ENCODE data around the gene QSOX1.

DNA sequence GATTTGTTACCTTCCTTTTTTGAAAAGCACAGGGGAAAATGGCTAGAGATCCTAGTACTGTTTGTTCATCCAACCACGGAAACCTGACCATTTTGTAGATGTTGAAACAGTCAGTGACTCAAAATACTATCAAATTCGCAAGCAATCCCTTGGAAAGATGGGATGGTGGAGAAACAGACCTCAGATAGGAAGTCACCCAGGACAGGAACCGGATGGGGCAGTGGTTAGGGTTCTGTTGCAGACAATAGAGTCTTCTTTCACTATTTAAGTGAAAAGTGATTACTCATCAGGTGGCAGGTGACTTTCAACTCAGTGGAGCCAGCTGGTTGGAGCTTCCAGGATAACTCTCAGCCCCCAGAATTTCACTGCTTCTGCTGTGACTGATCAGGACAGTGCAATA, 92.4 kb downstream of the QSOX1 start:
- TF ChIP-seq, protein P1, sequence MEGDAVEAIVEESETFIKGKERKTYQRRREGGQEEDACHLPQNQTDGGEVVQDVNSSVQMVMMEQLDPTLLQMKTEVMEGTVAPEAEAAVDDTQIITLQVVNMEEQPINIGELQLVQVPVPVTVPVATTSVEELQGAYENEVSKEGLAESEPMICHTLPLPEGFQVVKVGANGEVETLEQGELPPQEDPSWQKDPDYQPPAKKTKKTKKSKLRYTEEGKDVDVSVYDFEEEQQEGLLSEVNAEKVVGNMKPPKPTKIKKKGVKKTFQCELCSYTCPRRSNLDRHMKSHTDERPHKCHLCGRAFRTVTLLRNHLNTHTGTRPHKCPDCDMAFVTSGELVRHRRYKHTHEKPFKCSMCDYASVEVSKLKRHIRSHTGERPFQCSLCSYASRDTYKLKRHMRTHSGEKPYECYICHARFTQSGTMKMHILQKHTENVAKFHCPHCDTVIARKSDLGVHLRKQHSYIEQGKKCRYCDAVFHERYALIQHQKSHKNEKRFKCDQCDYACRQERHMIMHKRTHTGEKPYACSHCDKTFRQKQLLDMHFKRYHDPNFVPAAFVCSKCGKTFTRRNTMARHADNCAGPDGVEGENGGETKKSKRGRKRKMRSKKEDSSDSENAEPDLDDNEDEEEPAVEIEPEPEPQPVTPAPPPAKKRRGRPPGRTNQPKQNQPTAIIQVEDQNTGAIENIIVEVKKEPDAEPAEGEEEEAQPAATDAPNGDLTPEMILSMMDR (IDR thresholded peaks at IDR 0.05; ENCODE audit: extremely low read depth in 1 of 2, insufficient read depth in 1 of 2, low read depth in 1 of 2, low read length in 2 of 2) = no peak
- TF ChIP-seq POLR2A (IDR thresholded peaks at IDR 0.05; ENCODE audit: low read depth, low read length) = no peak

Measured in endothelial cell of umbilical vein (primary cell).